ENCODE data around the gene CYP1A2.

CYP1A2 gene

GRCh38 chr15:74788683-74789151 lies 40.1 kb downstream of the CYP1A2 start:
- no peak for DNase-seq (ENCODE audit: low read depth in 2 of 2)

DNA sequence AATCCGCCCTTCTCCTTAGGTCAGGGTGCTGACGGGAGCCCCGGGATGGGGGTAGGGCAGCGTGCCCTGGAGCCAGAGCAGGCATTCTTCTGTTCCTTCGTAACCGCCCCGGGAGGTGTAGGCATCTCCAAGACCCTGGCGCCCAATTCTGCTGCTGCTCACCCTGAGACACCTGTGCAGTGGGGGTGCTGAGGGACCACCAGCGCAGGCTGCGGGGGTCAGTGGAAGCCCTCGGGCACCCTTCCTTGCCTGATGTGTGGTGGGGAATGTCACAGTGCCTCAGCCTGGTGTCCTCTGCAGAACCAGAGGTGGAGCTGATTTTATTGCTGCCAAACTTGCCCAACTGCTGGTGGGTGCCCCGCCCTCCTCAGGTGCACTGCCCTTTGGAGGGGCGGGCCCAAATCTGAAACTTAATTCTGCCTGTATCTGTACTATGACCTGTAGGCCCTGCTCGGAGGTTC lies 40.6 kb downstream of the CYP1A2 start:
- no peak for DNase-seq (ENCODE audit: low read depth in 2 of 2)

GRCh38 chr15:74789741-74790079 lies 41.1 kb downstream of the CYP1A2 start:
- DNase-seq (ENCODE audit: low read depth in 2 of 2), result no peak

- no peak for DNase-seq (ENCODE audit: low read depth in 2 of 2)
Observed at GRCh38 chr15:74790080-74790916, 41.7 kb downstream of the CYP1A2 start.

DNA sequence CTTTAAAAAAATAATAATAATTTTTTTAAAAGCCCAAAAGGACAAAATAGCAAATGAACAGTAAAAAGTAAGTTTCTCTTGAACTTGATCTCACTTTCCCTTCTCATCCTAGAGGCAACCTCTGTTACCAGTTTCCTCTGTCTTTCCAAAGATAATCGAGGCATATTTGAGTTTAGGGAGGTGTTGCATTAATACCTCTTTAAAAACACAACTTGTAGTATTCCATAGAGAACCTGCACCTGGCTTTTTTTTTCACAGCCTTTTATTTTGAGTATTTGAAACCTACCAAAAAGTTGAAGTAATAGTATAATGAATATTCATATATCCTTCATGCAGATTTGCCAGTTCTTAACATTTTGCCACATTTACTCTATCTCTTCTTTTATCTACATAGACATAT lies 42.4 kb downstream of the CYP1A2 start:
- no peak for DNase-seq (ENCODE audit: low read depth in 2 of 2)

- DNase-seq (ENCODE audit: low read depth in 2 of 2), result no peak
Observed at GRCh38 chr15:74791667-74792066, 43.0 kb downstream of the CYP1A2 start.

- no peak for DNase-seq (ENCODE audit: low read depth in 2 of 2)
Observed at GRCh38 chr15:74792227-74793016, 43.8 kb downstream of the CYP1A2 start.

DNA sequence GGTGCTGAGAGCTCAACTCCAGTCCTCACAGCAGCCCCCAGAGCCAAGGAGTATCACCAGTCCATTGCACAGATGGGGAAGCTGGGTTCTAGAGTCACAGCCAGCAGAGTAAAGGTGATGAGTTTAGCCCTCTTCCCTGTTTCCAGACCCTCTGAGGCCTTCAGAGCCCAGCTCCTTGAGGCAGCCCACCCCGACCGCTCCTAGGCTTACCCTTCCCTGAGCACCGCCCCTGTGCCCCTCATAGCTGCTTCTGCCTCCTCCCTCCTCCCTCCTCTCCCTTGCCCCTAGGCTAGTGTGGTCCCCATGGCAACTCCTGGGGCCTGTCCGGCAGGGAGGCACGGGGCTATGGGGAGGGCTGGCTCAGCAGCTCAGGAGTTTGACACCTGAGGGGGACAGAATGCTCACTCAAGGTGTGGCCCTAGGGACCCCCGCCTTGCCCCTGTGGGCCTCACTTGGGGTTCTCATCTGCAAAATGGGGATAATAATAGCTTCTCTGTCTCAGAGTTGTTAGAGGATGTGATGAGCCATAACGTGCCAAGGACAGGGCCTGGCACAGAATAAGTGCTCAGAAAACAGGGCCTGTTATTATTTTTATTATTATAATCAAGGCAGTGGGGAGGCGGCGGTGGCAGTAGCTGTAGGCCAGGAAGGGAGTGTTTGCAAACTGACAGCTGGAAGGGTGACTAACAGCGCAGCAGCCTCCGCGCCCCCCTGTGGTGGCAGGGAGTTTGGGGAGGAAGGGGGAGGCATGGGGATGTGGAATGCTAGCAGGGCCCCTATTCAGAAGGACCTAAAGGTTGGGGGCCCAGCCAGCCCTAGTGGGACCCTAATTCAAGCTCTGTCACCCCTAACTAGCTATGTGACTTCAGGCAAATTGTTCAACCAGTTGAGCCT lies 44.7 kb downstream of the CYP1A2 start:
- peak in 1 of 2 donors; percentile 59 for DNase-seq (ENCODE audit: low read depth in 2 of 2)

GRCh38 chr15:74794248-74794969 lies 45.8 kb downstream of the CYP1A2 start:
- no peak for DNase-seq (ENCODE audit: low read depth in 2 of 2)

- no peak for DNase-seq (ENCODE audit: low read depth in 2 of 2)
Observed at GRCh38 chr15:74794970-74795349, 46.3 kb downstream of the CYP1A2 start.

GRCh38 chr15:74795966-74796625 lies 47.5 kb downstream of the CYP1A2 start:
- DNase-seq (ENCODE audit: low read depth in 2 of 2), result no peak

GRCh38 chr15:74798388-74799254 lies 50.0 kb downstream of the CYP1A2 start:
- DNase-seq (ENCODE audit: low read depth in 2 of 2), result no peak

- DNase-seq (ENCODE audit: low read depth in 2 of 2), result no peak
Observed at GRCh38 chr15:74799255-74799855, 50.7 kb downstream of the CYP1A2 start.

DNA sequence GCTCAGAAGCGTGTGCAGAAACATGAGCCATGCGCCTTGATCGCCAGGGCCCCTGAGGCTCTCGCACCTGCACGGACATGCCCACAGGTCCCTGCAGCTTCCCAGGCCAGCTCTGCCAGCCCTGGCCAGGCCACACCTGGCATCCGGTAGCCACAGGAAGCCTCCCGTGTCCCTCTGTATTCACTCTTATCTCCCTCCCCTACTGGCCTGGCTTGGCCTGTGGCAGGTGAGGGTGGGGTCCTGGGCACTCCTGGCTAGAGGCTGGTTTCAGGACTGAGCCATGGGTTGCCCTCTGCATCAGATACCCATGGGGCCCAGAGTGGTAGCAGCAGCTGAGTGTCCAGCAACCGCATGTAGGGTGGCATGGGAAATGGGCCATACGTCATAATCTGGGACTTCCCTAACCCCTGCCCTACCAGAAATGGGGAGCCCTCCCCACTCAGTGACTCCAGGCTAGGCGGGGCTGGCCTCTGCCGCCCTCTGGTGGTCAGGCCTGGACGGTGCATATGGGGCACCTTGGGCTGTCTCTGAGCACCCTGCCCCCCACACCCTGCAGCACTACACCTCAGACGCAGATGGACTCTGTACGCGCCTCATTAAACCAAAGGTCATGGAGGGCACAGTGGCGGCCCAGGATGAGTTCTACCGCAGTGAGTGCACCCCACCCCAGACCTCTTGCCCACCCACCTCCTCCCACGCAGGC lies 51.4 kb downstream of the CYP1A2 start:
- peak; percentile 75 to 77 for DNase-seq (ENCODE audit: low read depth in 2 of 2)

GRCh38 chr15:74800559-74801094 lies 52.0 kb downstream of the CYP1A2 start:
- DNase-seq (ENCODE audit: low read depth in 2 of 2), result no peak

DNA sequence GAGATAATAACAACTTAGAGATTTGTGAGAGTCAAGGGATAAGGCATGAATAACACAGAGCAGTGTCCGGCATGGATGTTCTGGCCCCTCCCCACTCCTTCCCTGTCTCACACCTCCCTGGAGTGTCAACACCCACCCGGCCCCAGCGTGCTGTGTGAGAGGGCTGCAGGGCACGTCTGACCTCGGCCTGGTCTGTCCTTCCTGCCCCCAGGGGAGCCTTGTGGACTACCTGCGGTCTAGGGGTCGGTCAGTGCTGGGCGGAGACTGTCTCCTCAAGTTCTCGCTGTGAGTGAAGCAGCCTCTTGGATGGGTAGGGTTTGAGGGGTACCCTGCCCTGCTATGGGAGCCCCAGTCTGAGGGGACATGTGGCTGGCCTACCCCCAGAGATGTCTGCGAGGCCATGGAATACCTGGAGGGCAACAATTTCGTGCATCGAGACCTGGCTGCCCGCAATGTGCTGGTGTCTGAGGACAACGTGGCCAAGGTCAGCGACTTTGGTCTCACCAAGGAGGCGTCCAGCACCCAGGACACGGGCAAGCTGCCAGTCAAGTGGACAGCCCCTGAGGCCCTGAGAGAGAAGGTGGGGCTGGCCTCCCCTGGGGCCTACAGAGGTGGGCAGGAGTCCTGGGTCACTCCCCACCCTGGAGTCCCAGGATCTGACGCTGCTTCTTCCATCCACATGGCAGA lies 52.8 kb downstream of the CYP1A2 start:
- no peak for DNase-seq (ENCODE audit: low read depth in 2 of 2)

GRCh38 chr15:74802290-74802689 lies 53.6 kb downstream of the CYP1A2 start:
- DNase-seq (ENCODE audit: low read depth in 2 of 2), result no peak

Measured in stimulated activated CD8-positive, alpha-beta memory T cell treated with anti-CD3 and anti-CD28 coated beads, Interleukin-2, amount 100 ng/mL, for 1 hour (primary cell).